ENCODE results near the gene DISC1.
"Not testable (repeated sequence)": the region's sequence is repeated elsewhere in the genome, so short reads cannot be mapped to it uniquely, and the experiment has no call there.

DISC1 gene

DNA sequence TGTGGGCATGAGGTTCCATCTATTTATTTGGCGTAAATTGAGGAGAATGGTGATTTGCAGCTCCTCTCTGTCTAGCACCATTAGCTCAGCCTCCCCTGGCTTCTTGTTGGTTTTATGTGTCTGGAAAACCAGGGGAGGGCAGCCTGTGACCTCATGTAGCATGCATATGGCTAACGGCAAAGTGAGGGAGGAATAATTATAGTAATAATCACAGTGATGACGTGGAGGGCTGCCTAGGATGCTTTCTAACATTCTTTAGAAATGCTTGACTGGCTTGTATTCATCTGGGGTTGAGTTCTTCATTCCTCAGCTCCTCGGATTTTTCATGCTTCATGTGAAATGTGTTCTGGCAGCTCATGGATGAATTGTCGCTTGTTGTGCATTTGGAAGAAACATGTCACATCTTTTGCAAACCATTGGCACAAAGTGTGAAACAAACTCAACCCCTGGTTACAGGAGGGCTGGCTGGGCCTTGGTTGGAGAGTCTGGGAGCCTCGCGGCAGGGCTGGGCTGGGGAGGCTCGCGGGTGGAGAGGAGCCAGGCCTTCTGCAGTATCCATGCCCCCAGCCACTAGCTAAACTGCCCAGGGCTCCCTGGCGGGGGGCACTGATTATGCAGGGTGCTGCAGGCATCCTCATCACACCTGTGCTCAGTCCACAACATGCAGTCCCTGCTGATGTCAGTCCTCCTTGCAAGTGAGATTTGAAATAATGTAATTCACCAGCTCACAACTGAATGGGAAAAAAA, 149.6 kb downstream of the DISC1 start:
- Histone ChIP-seq H3K27me3 (ENCODE audit: control insufficient read depth in 2 of 2, insufficient read depth in 2 of 2, low read length in 2 of 2) (no peaks in the 10 kb centered on the region), H3K4me3 (ENCODE audit: low read length in 2 of 2) (no peak overlapping the region), H3K9me3 (ENCODE audit: control insufficient read depth in 2 of 2, low read length in 2 of 2) (no peaks in the 10 kb centered on the region), H3K36me3 (ENCODE audit: control insufficient read depth in 2 of 2, insufficient read depth in 2 of 2, low read length in 2 of 2) (peaks cover 3 to 5% of the 10 kb centered on the region in 2 donors), H3K4me1 (ENCODE audit: control insufficient read depth in 2 of 2, insufficient read depth in 2 of 2, low read length in 2 of 2) (peaks cover 0 to 3% of the 10 kb centered on the region in 2 donors), H3K9ac (ENCODE audit: low read depth in 1 of 2, low read length in 2 of 2) (no peak overlapping the region), H3K27ac (ENCODE audit: low read depth in 2 of 2, low read length in 2 of 2) (no peak overlapping the region)

DNA sequence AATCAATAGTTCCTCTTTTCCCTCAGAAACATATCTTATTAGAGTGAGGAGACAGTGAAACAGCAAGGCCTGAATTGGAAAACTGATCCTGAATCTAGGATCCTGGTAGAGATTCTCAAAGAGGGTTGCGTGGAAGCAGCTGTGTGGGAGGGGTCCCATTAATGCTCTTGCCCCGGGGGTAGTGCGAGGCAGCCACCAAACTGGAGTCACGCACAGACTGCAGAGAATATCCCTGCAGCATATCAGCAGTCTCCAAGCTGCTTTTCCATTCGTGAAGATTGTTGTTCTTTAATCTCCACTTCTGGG, 150.1 kb downstream of the DISC1 start:
- Histone ChIP-seq H3K9me3 (ENCODE audit: control insufficient read depth in 2 of 2, low read length in 2 of 2) (no peaks in the 10 kb centered on the region), H3K27ac (ENCODE audit: low read depth in 2 of 2, low read length in 2 of 2) (no peak overlapping the region), H3K4me1 (ENCODE audit: control insufficient read depth in 2 of 2, insufficient read depth in 2 of 2, low read length in 2 of 2) (peaks cover 0 to 3% of the 10 kb centered on the region in 2 donors), H3K27me3 (ENCODE audit: control insufficient read depth in 2 of 2, insufficient read depth in 2 of 2, low read length in 2 of 2) (no peaks in the 10 kb centered on the region), H3K9ac (ENCODE audit: low read depth in 1 of 2, low read length in 2 of 2) (no peak overlapping the region), H3K36me3 (ENCODE audit: control insufficient read depth in 2 of 2, insufficient read depth in 2 of 2, low read length in 2 of 2) (peaks cover 3 to 5% of the 10 kb centered on the region in 2 donors), H3K4me3 (ENCODE audit: low read length in 2 of 2) (no peak overlapping the region)

DNA sequence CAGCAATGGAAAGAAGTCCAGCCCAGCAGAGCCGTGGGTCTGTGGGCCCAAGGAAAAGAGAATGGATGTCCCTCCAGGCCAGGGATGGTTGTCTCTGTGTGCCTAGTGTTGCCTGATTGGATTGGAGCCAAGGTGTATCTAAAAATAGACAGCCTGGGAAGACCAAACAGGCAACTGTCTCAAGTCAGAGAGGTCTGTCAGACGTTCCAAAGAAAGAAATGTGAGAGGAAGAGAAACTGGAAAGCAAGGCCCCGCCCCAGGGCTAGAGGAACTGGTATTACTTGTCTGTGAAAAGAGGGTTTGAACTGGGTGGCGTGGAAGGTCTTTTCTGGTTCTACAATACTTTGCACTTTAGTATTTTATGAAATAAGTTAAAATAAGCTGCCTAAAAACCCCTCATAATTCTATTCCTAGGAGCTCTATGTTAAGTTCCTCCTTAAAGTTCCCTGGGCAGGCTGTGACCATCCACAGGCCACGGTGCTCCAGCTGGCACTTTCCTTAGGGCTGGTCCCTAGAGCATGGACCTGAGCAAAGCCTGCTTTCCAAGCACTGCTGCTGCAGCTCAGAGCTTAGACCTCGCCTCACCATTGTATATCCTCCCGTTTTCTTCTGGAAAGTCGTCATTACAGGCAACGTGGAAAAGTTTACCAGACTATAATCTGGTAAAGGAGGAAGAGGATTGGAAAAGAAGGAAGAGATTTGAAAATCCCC, 151.6 kb downstream of the DISC1 start:
- H3K36me3 ChIP-seq (ENCODE audit: control insufficient read depth in 2 of 2, insufficient read depth in 2 of 2, low read length in 2 of 2): no peaks in the 10 kb centered on the region
- no peak overlapping the region for H3K9ac ChIP-seq (ENCODE audit: low read depth in 1 of 2, low read length in 2 of 2)
- H3K4me1 ChIP-seq (ENCODE audit: control insufficient read depth in 2 of 2, insufficient read depth in 2 of 2, low read length in 2 of 2): peaks cover 0 to 3% of the 10 kb centered on the region in 2 donors
- H3K27me3 ChIP-seq (ENCODE audit: control insufficient read depth in 2 of 2, insufficient read depth in 2 of 2, low read length in 2 of 2): no peaks in the 10 kb centered on the region
- H3K4me3 ChIP-seq (ENCODE audit: low read length in 2 of 2): no peak overlapping the region
- no peaks in the 10 kb centered on the region for H3K9me3 ChIP-seq (ENCODE audit: control insufficient read depth in 2 of 2, low read length in 2 of 2)
- no peak overlapping the region for H3K27ac ChIP-seq (ENCODE audit: low read depth in 2 of 2, low read length in 2 of 2)

DNA sequence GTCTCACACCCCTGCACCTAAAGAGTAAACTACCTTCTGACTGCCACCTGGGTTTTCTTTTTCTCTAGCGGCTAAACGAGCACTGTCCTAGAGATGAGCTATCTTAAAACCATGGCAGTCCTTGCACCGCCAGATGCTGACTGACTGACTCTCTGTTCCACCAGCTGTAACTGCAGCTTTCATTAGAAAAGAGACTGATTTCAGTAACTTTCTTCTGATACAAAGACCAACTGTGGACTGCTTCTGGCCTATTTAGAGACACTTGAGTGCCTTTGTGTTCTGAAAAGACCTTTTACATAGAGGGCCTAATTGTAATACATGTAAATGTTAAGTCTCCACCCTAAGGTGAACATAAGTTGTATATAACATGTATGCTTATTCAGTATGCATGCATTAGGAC, 152.5 kb downstream of the DISC1 start:
- no peak overlapping the region for H3K9ac ChIP-seq (ENCODE audit: low read depth in 1 of 2, low read length in 2 of 2)
- peaks cover 0 to 3% of the 10 kb centered on the region in 2 donors for H3K4me1 ChIP-seq (ENCODE audit: control insufficient read depth in 2 of 2, insufficient read depth in 2 of 2, low read length in 2 of 2)
- no peaks in the 10 kb centered on the region for H3K9me3 ChIP-seq (ENCODE audit: control insufficient read depth in 2 of 2, low read length in 2 of 2)
- H3K27me3 ChIP-seq (ENCODE audit: control insufficient read depth in 2 of 2, insufficient read depth in 2 of 2, low read length in 2 of 2): no peaks in the 10 kb centered on the region
- no peak overlapping the region for H3K27ac ChIP-seq (ENCODE audit: low read depth in 2 of 2, low read length in 2 of 2)
- H3K4me3 ChIP-seq (ENCODE audit: low read length in 2 of 2): no peak overlapping the region
- H3K36me3 ChIP-seq (ENCODE audit: control insufficient read depth in 2 of 2, insufficient read depth in 2 of 2, low read length in 2 of 2): no peaks in the 10 kb centered on the region

DNA sequence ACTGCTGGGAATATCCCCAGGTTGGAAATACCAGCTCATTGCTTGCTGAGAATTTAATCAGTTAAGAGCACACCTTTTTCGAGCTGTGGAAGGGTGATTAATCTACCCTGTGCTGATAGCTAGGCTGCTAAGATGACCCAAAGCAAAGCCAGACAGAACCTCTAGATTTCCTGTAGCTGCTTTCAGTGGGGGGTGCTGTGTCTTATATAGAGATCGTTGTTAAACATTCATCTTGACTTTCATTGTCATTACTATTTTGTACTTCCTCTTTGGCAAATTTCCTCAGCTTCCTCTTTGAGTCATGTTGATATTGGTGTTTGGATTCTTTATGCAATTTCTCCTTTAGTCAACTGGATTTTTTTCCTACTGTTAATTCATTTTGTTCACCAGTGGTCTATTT, 155.3 kb downstream of the DISC1 start:
- H3K4me1 ChIP-seq (ENCODE audit: control insufficient read depth in 2 of 2, insufficient read depth in 2 of 2, low read length in 2 of 2): peaks cover 0 to 3% of the 10 kb centered on the region in 2 donors
- H3K27ac ChIP-seq (ENCODE audit: low read depth in 2 of 2, low read length in 2 of 2): no peak overlapping the region
- no peak overlapping the region for H3K4me3 ChIP-seq (ENCODE audit: low read length in 2 of 2)

DNA sequence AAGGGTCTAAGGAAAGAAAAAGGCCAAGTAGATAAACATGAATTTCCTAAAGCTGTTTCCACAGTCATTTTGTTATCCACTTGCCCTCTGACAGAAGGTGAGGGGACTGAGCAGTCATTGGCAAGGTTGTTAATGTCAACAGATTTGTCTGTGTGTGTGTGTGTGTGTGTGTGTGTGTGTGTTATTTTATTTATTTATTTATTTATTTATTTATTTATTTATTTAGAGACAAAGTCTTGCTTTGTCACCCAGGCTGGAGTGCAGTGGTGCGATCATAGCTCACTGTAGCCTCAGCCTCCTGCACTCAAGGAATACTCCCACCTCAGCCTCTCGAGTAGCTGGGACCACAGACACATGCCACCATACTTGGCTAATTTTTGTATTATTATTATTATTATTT, 158.5 kb downstream of the DISC1 start:
- H3K27me3 ChIP-seq (ENCODE audit: control insufficient read depth in 2 of 2, insufficient read depth in 2 of 2, low read length in 2 of 2); H3K4me1 ChIP-seq (ENCODE audit: control insufficient read depth in 2 of 2, insufficient read depth in 2 of 2, low read length in 2 of 2); H3K27ac ChIP-seq (ENCODE audit: low read depth in 2 of 2, low read length in 2 of 2); H3K9ac ChIP-seq (ENCODE audit: low read depth in 1 of 2, low read length in 2 of 2); H3K9me3 ChIP-seq (ENCODE audit: control insufficient read depth in 2 of 2, low read length in 2 of 2); H3K36me3 ChIP-seq (ENCODE audit: control insufficient read depth in 2 of 2, insufficient read depth in 2 of 2, low read length in 2 of 2); H3K4me3 ChIP-seq (ENCODE audit: low read length in 2 of 2): not testable (repeated sequence)

More for the DNA sequence above, 155.3 kb downstream of the DISC1 start:
- no peaks in the 10 kb centered on the region for H3K36me3 ChIP-seq (ENCODE audit: control insufficient read depth in 2 of 2, insufficient read depth in 2 of 2, low read length in 2 of 2)
- H3K9me3 ChIP-seq (ENCODE audit: control insufficient read depth in 2 of 2, low read length in 2 of 2): no peaks in the 10 kb centered on the region
- no peaks in the 10 kb centered on the region for H3K27me3 ChIP-seq (ENCODE audit: control insufficient read depth in 2 of 2, insufficient read depth in 2 of 2, low read length in 2 of 2)
- H3K9ac ChIP-seq (ENCODE audit: low read depth in 1 of 2, low read length in 2 of 2): no peak overlapping the region

DNA sequence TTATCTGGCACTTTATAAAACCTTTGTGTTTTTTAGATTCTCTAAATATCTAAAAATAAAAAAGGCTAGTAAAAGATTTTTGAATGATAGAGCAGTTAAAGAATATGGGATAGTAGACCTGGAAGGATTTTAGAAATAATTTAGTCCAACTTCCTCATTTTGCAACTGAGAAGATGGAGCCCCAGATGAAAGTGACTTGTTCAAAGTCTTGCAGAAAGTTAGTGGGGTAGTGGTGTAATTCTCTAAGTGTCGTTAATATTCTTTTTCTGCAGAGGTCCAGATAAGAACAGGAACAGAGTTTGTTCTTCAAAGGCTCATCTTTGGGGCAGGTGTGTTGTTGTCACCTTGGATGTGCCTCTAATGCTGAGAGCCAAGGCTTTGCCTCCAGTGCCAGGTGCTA, 159.5 kb downstream of the DISC1 start:
- H3K36me3 ChIP-seq (ENCODE audit: control insufficient read depth in 2 of 2, insufficient read depth in 2 of 2, low read length in 2 of 2): no peaks in the 10 kb centered on the region
- H3K9ac ChIP-seq (ENCODE audit: low read depth in 1 of 2, low read length in 2 of 2): no peak overlapping the region
- no peaks in the 10 kb centered on the region for H3K9me3 ChIP-seq (ENCODE audit: control insufficient read depth in 2 of 2, low read length in 2 of 2)
- no peak overlapping the region for H3K4me3 ChIP-seq (ENCODE audit: low read length in 2 of 2)
- H3K4me1 ChIP-seq (ENCODE audit: control insufficient read depth in 2 of 2, insufficient read depth in 2 of 2, low read length in 2 of 2): no peaks in the 10 kb centered on the region
- no peaks in the 10 kb centered on the region for H3K27me3 ChIP-seq (ENCODE audit: control insufficient read depth in 2 of 2, insufficient read depth in 2 of 2, low read length in 2 of 2)
- H3K27ac ChIP-seq (ENCODE audit: low read depth in 2 of 2, low read length in 2 of 2): no peak overlapping the region

DNA sequence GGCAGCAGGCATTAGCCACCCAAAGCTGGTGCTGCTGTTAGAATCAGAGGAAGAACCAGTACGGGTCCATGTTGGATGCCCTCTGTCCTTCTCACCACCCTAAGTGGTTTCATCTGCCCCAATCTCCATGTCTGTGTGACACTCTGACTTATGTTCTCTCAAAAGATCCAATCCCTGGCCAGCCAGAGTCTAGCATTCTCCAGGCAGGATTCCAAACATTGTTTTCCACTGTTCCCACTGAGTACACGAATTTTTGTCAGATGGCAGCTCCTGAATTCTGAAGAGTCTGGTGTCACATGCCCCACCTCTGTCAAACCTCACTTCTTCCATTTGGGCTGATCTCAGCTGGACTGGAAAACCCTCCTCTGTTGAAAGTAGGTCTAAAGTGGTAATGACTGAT, 166.0 kb downstream of the DISC1 start:
- no peaks in the 10 kb centered on the region for H3K4me1 ChIP-seq (ENCODE audit: control insufficient read depth in 2 of 2, insufficient read depth in 2 of 2, low read length in 2 of 2)
- no peak overlapping the region for H3K9ac ChIP-seq (ENCODE audit: low read depth in 1 of 2, low read length in 2 of 2)
- no peaks in the 10 kb centered on the region for H3K27me3 ChIP-seq (ENCODE audit: control insufficient read depth in 2 of 2, insufficient read depth in 2 of 2, low read length in 2 of 2)
- H3K4me3 ChIP-seq (ENCODE audit: low read length in 2 of 2): no peak overlapping the region
- H3K27ac ChIP-seq (ENCODE audit: low read depth in 2 of 2, low read length in 2 of 2): no peak overlapping the region
- no peaks in the 10 kb centered on the region for H3K9me3 ChIP-seq (ENCODE audit: control insufficient read depth in 2 of 2, low read length in 2 of 2)
- H3K36me3 ChIP-seq (ENCODE audit: control insufficient read depth in 2 of 2, insufficient read depth in 2 of 2, low read length in 2 of 2): no peaks in the 10 kb centered on the region

DNA sequence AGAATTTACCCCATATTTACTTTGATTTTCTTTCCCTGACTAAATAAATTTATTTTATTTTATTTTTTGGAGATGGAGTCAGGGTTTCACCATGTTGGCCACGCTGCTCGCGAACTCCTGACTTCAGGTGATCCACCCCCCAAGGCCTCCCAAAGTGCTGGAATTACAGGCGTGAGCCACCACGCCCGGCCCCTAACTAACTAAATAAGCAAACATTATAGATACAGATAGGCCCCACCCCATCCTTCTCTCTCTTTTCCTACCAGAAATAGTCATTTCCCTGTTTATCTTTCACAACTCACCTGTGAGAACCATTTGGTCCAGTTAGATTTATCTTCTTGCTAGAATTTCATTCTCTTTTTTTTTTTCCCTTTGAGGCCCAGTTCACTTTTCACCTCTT, 167.3 kb downstream of the DISC1 start:
- H3K27ac ChIP-seq (ENCODE audit: low read depth in 2 of 2, low read length in 2 of 2): no peak overlapping the region
- no peak overlapping the region for H3K9ac ChIP-seq (ENCODE audit: low read depth in 1 of 2, low read length in 2 of 2)
- no peaks in the 10 kb centered on the region for H3K27me3 ChIP-seq (ENCODE audit: control insufficient read depth in 2 of 2, insufficient read depth in 2 of 2, low read length in 2 of 2)
- no peaks in the 10 kb centered on the region for H3K36me3 ChIP-seq (ENCODE audit: control insufficient read depth in 2 of 2, insufficient read depth in 2 of 2, low read length in 2 of 2)
- H3K4me3 ChIP-seq (ENCODE audit: low read length in 2 of 2): no peak overlapping the region
- no peaks in the 10 kb centered on the region for H3K4me1 ChIP-seq (ENCODE audit: control insufficient read depth in 2 of 2, insufficient read depth in 2 of 2, low read length in 2 of 2)
- no peaks in the 10 kb centered on the region for H3K9me3 ChIP-seq (ENCODE audit: control insufficient read depth in 2 of 2, low read length in 2 of 2)

DNA sequence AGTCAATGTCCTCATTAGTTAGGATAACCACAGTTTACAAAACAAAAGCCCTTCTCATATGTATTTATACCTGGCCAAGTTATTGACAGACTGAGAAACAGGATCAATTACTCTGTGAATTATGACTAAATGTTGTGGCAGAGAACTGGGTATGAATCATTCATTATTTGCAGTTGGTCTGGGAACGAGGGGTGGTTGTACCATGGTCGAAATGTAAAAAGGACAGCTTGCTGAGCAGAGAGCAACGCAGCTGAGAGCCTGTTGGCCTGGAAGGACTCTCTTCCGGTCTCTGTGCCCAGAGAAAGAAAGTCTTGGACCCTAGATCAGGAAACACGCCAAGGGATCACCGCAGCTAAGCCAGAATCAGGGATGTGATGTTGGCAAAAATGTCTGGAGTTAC, 169.6 kb downstream of the DISC1 start:
- H3K36me3 ChIP-seq (ENCODE audit: control insufficient read depth in 2 of 2, insufficient read depth in 2 of 2, low read length in 2 of 2): no peaks in the 10 kb centered on the region
- no peaks in the 10 kb centered on the region for H3K27me3 ChIP-seq (ENCODE audit: control insufficient read depth in 2 of 2, insufficient read depth in 2 of 2, low read length in 2 of 2)
- no peak overlapping the region for H3K4me3 ChIP-seq (ENCODE audit: low read length in 2 of 2)
- no peak overlapping the region for H3K9ac ChIP-seq (ENCODE audit: low read depth in 1 of 2, low read length in 2 of 2)
- H3K4me1 ChIP-seq (ENCODE audit: control insufficient read depth in 2 of 2, insufficient read depth in 2 of 2, low read length in 2 of 2): no peaks in the 10 kb centered on the region
- no peak overlapping the region for H3K27ac ChIP-seq (ENCODE audit: low read depth in 2 of 2, low read length in 2 of 2)
- H3K9me3 ChIP-seq (ENCODE audit: control insufficient read depth in 2 of 2, low read length in 2 of 2): no peaks in the 10 kb centered on the region
